ENCODE measurements around the gene PUS10. TPM values are rescaled to one million over a fixed set of nuclear protein-coding genes. Genes with fewer than 3 reads are reported as not detected.

PUS10 gene
- total RNA-seq, 1 experiment from 2014 or later, result 12.1 TPM

DNA sequence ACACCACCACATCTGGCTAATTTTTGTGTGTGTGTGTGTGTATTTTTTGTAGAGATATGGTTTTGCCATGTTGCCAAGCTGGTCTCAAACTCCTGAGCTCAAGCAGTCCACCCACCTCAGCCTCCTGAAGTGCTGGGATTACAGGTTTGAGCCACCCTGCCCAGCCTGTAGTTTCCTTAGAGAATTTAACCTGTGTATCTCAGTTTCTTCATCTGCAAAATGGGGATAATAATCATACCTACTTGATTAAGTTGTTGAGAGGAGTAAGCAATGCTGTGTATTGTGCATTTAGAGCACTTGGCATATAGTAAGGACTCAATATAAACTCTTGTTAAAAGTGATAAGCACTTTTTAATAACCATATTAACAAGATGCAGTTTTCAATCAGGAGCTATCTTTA lies 41.3 kb upstream of the PUS10 start:
- Histone ChIP-seq H3K36me3 (ENCODE audit: control insufficient read depth, insufficient read depth, low read length) (peaks cover 1% of the 10 kb centered on the region), H3K4me3 (ENCODE audit: low read depth, low read length) (no peak overlapping the region), H3K9me3 (no peaks in the 10 kb centered on the region), H3K4me1 (no peaks in the 10 kb centered on the region), H3K27me3 (replicated peaks; ENCODE audit: control insufficient read depth, insufficient read depth, low read length) (no peaks in the 10 kb centered on the region)
- no peak for DNase-seq
- intact Hi-C loops (cut with micrococcal nuclease; ENCODE audit: unreplicated experiment), result no loop called here
- no peaks in the 10 kb centered on the region for H3K9me3 Mint-ChIP-seq (ENCODE audit: unreplicated experiment)
- TF ChIP-seq CTCF (IDR thresholded peaks at IDR 0.05; ENCODE audit: insufficient read depth in 1 of 2, low read depth in 1 of 2, low read length in 1 of 2, severe bottlenecking in 1 of 2, unreplicated experiment in 1 of 2), result no peak
- H3K27ac Mint-ChIP-seq (ENCODE audit: unreplicated experiment), result no peak overlapping the region
- H3K27me3 Mint-ChIP-seq (ENCODE audit: insufficient read depth, unreplicated experiment), result no peaks in the 10 kb centered on the region
- ChIA-PET CTCF (no interaction called here), POLR2A (no interaction called here)
- H3K36me3 Mint-ChIP-seq (ENCODE audit: insufficient read depth, unreplicated experiment), result peaks cover 31% of the 10 kb centered on the region
- no TSS peak for BruUV-seq (replicated peaks)
- H3K4me1 Mint-ChIP-seq (ENCODE audit: low read depth, unreplicated experiment), result no peaks in the 10 kb centered on the region
- H3K4me3 Mint-ChIP-seq (ENCODE audit: unreplicated experiment), result no peak overlapping the region

DNA sequence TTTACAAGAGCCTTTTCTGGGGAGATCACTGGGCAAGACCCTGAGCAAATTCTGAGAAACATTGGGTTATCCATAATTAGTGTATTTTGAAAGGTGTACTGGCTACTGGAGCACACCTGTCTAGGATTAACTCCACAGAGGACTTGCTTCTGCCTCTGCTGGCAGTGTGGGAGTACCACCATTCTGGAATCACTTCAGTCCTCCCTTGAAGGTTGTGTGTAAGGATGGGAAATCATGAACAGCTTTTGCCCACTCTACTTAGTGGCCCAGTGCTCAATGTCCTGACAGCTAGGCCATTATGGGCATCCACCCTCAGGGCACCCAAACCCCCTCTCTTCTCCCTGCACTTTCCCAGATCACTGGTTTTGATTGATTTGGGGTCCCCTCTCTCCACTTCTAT lies 39.5 kb upstream of the PUS10 start:
- POLR2A ChIA-PET, result no interaction called here
- intact Hi-C loops (cut with micrococcal nuclease; ENCODE audit: unreplicated experiment), result no loop called here

DNA sequence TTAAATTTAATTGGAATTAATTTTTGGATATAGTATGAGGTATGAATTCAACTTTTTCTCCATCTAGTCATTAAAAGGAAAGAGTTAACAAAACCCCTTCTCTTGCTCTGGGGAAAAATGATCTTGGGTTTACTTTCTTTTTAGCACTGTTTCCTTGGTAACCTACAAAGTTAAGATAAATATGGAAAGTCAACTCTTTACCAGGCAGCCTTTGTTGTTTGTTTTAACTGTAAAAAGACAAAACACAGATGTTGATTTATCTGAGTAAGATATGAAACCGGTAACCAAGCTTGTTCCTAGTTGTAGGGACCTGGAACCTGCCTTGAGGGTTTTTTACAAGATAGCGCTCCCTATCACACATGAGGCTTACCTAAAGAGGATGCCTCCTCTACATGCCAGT lies 37.5 kb upstream of the PUS10 start:
- peaks cover 1% of the 10 kb centered on the region for H3K36me3 ChIP-seq (ENCODE audit: control insufficient read depth, insufficient read depth, low read length)
- Mint-ChIP-seq H3K27me3 (ENCODE audit: insufficient read depth, unreplicated experiment) (no peaks in the 10 kb centered on the region), H3K27ac (ENCODE audit: unreplicated experiment) (no peak overlapping the region), H3K4me1 (ENCODE audit: low read depth, unreplicated experiment) (no peaks in the 10 kb centered on the region), H3K36me3 (ENCODE audit: insufficient read depth, unreplicated experiment) (peaks cover 43% of the 10 kb centered on the region), H3K9me3 (ENCODE audit: unreplicated experiment) (no peaks in the 10 kb centered on the region), H3K4me3 (ENCODE audit: unreplicated experiment) (no peak overlapping the region)
- intact Hi-C loops (cut with micrococcal nuclease; ENCODE audit: unreplicated experiment), result no loop called here
- no peak overlapping the region for H3K4me3 ChIP-seq (ENCODE audit: low read depth, low read length)
- peak in 1 of 2 experiments; percentile 7 for DNase-seq
- no TSS peak for BruUV-seq (replicated peaks)
- H3K9me3 ChIP-seq, result no peaks in the 10 kb centered on the region
- no peaks in the 10 kb centered on the region for H3K4me1 ChIP-seq
- ChIA-PET POLR2A (no interaction called here), CTCF (no interaction called here)
- TF ChIP-seq CTCF (IDR thresholded peaks at IDR 0.05; ENCODE audit: insufficient read depth in 1 of 2, low read depth in 1 of 2, low read length in 1 of 2, severe bottlenecking in 1 of 2, unreplicated experiment in 1 of 2), result no peak
- H3K27me3 ChIP-seq (replicated peaks; ENCODE audit: control insufficient read depth, insufficient read depth, low read length), result no peaks in the 10 kb centered on the region

More for the DNA sequence above, 39.5 kb upstream of the PUS10 start:
- Histone ChIP-seq H3K9me3 (no peaks in the 10 kb centered on the region), H3K4me3 (ENCODE audit: low read depth, low read length) (no peak overlapping the region), H3K36me3 (ENCODE audit: control insufficient read depth, insufficient read depth, low read length) (peaks cover 1% of the 10 kb centered on the region), H3K4me1 (no peaks in the 10 kb centered on the region), H3K27me3 (replicated peaks; ENCODE audit: control insufficient read depth, insufficient read depth, low read length) (no peaks in the 10 kb centered on the region)
- CTCF ChIA-PET, result no interaction called here
- no TSS peak for BruUV-seq (replicated peaks)
- H3K36me3 Mint-ChIP-seq (ENCODE audit: insufficient read depth, unreplicated experiment), result peaks cover 39% of the 10 kb centered on the region
- H3K9me3 Mint-ChIP-seq (ENCODE audit: unreplicated experiment), result no peaks in the 10 kb centered on the region
- no peak for TF ChIP-seq CTCF (IDR thresholded peaks at IDR 0.05; ENCODE audit: insufficient read depth in 1 of 2, low read depth in 1 of 2, low read length in 1 of 2, severe bottlenecking in 1 of 2, unreplicated experiment in 1 of 2)
- H3K27me3 Mint-ChIP-seq (ENCODE audit: insufficient read depth, unreplicated experiment), result no peaks in the 10 kb centered on the region
- DNase-seq, result no peak
- H3K4me1 Mint-ChIP-seq (ENCODE audit: low read depth, unreplicated experiment), result no peaks in the 10 kb centered on the region
- no peak overlapping the region for H3K27ac Mint-ChIP-seq (ENCODE audit: unreplicated experiment)
- H3K4me3 Mint-ChIP-seq (ENCODE audit: unreplicated experiment), result no peak overlapping the region

Measured in Caco-2 (cell line).